ENCODE data around the gene PTBP3.

The PTBP3 gene

GRCh38 chr9:112308588-112308987 is 24.8 kb downstream of the PTBP3 start:
- Histone ChIP-seq H3F3A (ENCODE audit: insufficient read depth, low read length) (no peaks in the 10 kb centered on the region), H3K4me3 (ENCODE audit: low read depth, low read length, poor library complexity, severe bottlenecking) (no peak overlapping the region), H3K27ac (ENCODE audit: low read depth, low read length, poor library complexity, severe bottlenecking) (no peak overlapping the region), H3K36me3 (ENCODE audit: insufficient read depth, low read length) (no peaks in the 10 kb centered on the region), H3K27me3 (ENCODE audit: insufficient read depth, low read length) (no peaks in the 10 kb centered on the region), H3K9me2 (ENCODE audit: low read depth, low read length) (no peaks in the 10 kb centered on the region), H3K9me3 (ENCODE audit: low read length) (no peaks in the 10 kb centered on the region), H2AFZ (ENCODE audit: low read length) (no peak overlapping the region), H3K79me2 (ENCODE audit: insufficient read depth, low read length) (peaks cover 88% of the 10 kb centered on the region), H3K4me1 (ENCODE audit: insufficient read depth, low read length, severe bottlenecking) (peaks cover 10% of the 10 kb centered on the region), H3K4me2 (ENCODE audit: low read length) (no peak overlapping the region), H4K20me1 (ENCODE audit: insufficient read depth, low read length) (no peaks in the 10 kb centered on the region), H3K9ac (ENCODE audit: low read length) (no peak overlapping the region)
- TF ChIP-seq EZH2 (IDR thresholded peaks at IDR 0.05; ENCODE audit: borderline replicate concordance, low read length) (no peak), CTCF (IDR thresholded peaks at IDR 0.05; ENCODE audit: low read length) (no peak)

- no peak overlapping the region for H3K27ac ChIP-seq (ENCODE audit: low read depth, low read length, poor library complexity, severe bottlenecking)
- H3K9ac ChIP-seq (ENCODE audit: low read length) = no peak overlapping the region
- H3K9me3 ChIP-seq (ENCODE audit: low read length) = no peaks in the 10 kb centered on the region; the same call in 1 of the 2 replicates
- H2AFZ ChIP-seq (ENCODE audit: low read length) = no peak overlapping the region
- H3K9me2 ChIP-seq (ENCODE audit: low read depth, low read length) = no peaks in the 10 kb centered on the region
- H3K27me3 ChIP-seq (ENCODE audit: insufficient read depth, low read length) = no peaks in the 10 kb centered on the region
- H3K79me2 ChIP-seq (ENCODE audit: insufficient read depth, low read length) = peaks cover 77% of the 10 kb centered on the region
- no peak overlapping the region for H3K4me3 ChIP-seq (ENCODE audit: low read depth, low read length, poor library complexity, severe bottlenecking)
- no peaks in the 10 kb centered on the region for H4K20me1 ChIP-seq (ENCODE audit: insufficient read depth, low read length)
- peaks cover 9% of the 10 kb centered on the region for H3K4me1 ChIP-seq (ENCODE audit: insufficient read depth, low read length, severe bottlenecking)
- H3K36me3 ChIP-seq (ENCODE audit: insufficient read depth, low read length) = peaks cover 17% of the 10 kb centered on the region; the same call in 1 of the 2 replicates
- no peak for TF ChIP-seq CTCF (IDR thresholded peaks at IDR 0.05; ENCODE audit: low read length)
- TF ChIP-seq EZH2 (IDR thresholded peaks at IDR 0.05; ENCODE audit: borderline replicate concordance, low read length) = no peak
- no peaks in the 10 kb centered on the region for H3F3A ChIP-seq (ENCODE audit: insufficient read depth, low read length)
- no peak overlapping the region for H3K4me2 ChIP-seq (ENCODE audit: low read length)
Measured at GRCh38 chr9:112301420-112301819, 32.0 kb downstream of the PTBP3 start.

- no peak overlapping the region for H3K4me3 ChIP-seq (ENCODE audit: low read depth, low read length, poor library complexity, severe bottlenecking)
- H4K20me1 ChIP-seq (ENCODE audit: insufficient read depth, low read length) = no peaks in the 10 kb centered on the region
- H2AFZ ChIP-seq (ENCODE audit: low read length) = no peak overlapping the region
- H3K27ac ChIP-seq (ENCODE audit: low read depth, low read length, poor library complexity, severe bottlenecking) = no peak overlapping the region
- no peaks in the 10 kb centered on the region for H3K27me3 ChIP-seq (ENCODE audit: insufficient read depth, low read length)
- peaks cover 32% of the 10 kb centered on the region for H3K36me3 ChIP-seq (ENCODE audit: insufficient read depth, low read length)
- H3K9me3 ChIP-seq (ENCODE audit: low read length) = no peaks in the 10 kb centered on the region; the same call in 1 of the 2 replicates
- TF ChIP-seq EZH2 (IDR thresholded peaks at IDR 0.05; ENCODE audit: borderline replicate concordance, low read length) = no peak
- no peak for TF ChIP-seq CTCF (IDR thresholded peaks at IDR 0.05; ENCODE audit: low read length)
- no peak overlapping the region for H3K4me2 ChIP-seq (ENCODE audit: low read length)
- H3F3A ChIP-seq (ENCODE audit: insufficient read depth, low read length) = no peaks in the 10 kb centered on the region
- H3K9ac ChIP-seq (ENCODE audit: low read length) = no peak overlapping the region
- peaks cover 9% of the 10 kb centered on the region for H3K4me1 ChIP-seq (ENCODE audit: insufficient read depth, low read length, severe bottlenecking)
- H3K9me2 ChIP-seq (ENCODE audit: low read depth, low read length) = no peaks in the 10 kb centered on the region
- H3K79me2 ChIP-seq (ENCODE audit: insufficient read depth, low read length) = peaks cover 63% of the 10 kb centered on the region
Measured at GRCh38 chr9:112299514-112299913, 33.9 kb downstream of the PTBP3 start.
